Liver (tissue), 9 donors: Measurements from ENCODE around the gene JADE3. TPM values are rescaled to one million over a fixed set of nuclear protein-coding genes. Genes with fewer than 3 reads are reported as not detected.
A peak's percentile ranks its signal among the peaks of the same experiment; 100 is the strongest.

ENCODE experiments used
- DNase-seq: peaks from one replicate; pipeline ENCODE4 v3.0.0-alpha.2; 2017; ENCODE audit warnings: low spot score
- H3K27ac ChIP-seq, 2 donors: one replicate each; pipeline ENCODE4 v1.7.0; 2013; ENCODE audit warnings: inconsistent platforms in 2 of 2, low read length in 2 of 2, control low read depth in 1 of 2, low read depth in 1 of 2, mild to moderate bottlenecking in 1 of 2
- H3K27me3 ChIP-seq, 4 donors: one replicate each; pipeline versions ENCODE4 v1.6.1 to v1.7.0; 2013; ENCODE audit warnings: low read length in 3 of 4, inconsistent platforms in 1 of 4, mild to moderate bottlenecking in 1 of 4, moderate library complexity in 1 of 4; ENCODE audit not compliant: control insufficient read depth in 4 of 4, insufficient read depth in 4 of 4
- H3K36me3 ChIP-seq, 4 donors: one replicate each; pipeline versions ENCODE4 v1.6.1 to v1.7.0; 2013; ENCODE audit warnings: low read length in 3 of 4, mild to moderate bottlenecking in 3 of 4, low read depth in 1 of 4, moderate library complexity in 1 of 4; ENCODE audit not compliant: control insufficient read depth in 4 of 4, insufficient read depth in 3 of 4
- H3K4me1 ChIP-seq, 4 donors: one replicate each; pipeline versions ENCODE4 v1.6.1 to v1.7.0; 2013; ENCODE audit warnings: low read length in 3 of 4, mild to moderate bottlenecking in 3 of 4, moderate library complexity in 1 of 4; ENCODE audit not compliant: control insufficient read depth in 4 of 4, insufficient read depth in 4 of 4
- H3K4me3 ChIP-seq, 3 donors: one replicate each; pipeline versions ENCODE4 v1.6.1 to v1.7.0; 2013; ENCODE audit warnings: low read length in 3 of 3, control low read depth in 1 of 3, low read depth in 1 of 3, mild to moderate bottlenecking in 1 of 3
- H3K9ac ChIP-seq, 2 donors: one replicate each; pipeline ENCODE4 v1.7.0; 2013; ENCODE audit warnings: low read length in 2 of 2, mild to moderate bottlenecking in 2 of 2, moderate library complexity in 2 of 2, control low read depth in 1 of 2, low read depth in 1 of 2
- H3K9me3 ChIP-seq, 4 donors: one replicate each; pipeline versions ENCODE4 v1.6.1 to v1.7.0; 2013; ENCODE audit warnings: low read length in 3 of 4; ENCODE audit not compliant: control insufficient read depth in 4 of 4
- ATF3 ChIP-seq: IDR thresholded peaks from 2 replicates; pipeline ENCODE4 v1.6.1; 2016; ENCODE audit warnings: antibody characterized with exemption
- CTCF ChIP-seq: fragments of 150-350 bp; IDR thresholded peaks from 2 replicates; pipeline ENCODE4 v1.5.1; 2017; ENCODE audit warnings: improper control_type of control experiment, low read depth, low read length; ENCODE audit not compliant: missing input control
- EGR1 ChIP-seq, 2 donors: IDR thresholded peaks; 2 replicates each; pipeline ENCODE4 v1.6.1; 2016 to 2018; ENCODE audit warnings: antibody characterized with exemption in 2 of 2, low read depth in 2 of 2
- FOXA1 ChIP-seq: IDR thresholded peaks from 2 replicates; pipeline ENCODE4 v1.6.1; 2016; ENCODE audit warnings: antibody characterized with exemption
- FOXA2 ChIP-seq: IDR thresholded peaks from 2 replicates; pipeline ENCODE4 v1.6.1; 2016; ENCODE audit warnings: antibody characterized with exemption
- GABPA ChIP-seq, 2 donors: IDR thresholded peaks in 1 of 2; conservative IDR thresholded peaks in 1 of 2; 2 replicates each; pipeline ENCODE4 v1.6.1; 2016; ENCODE audit warnings: antibody characterized with exemption in 2 of 2, mild to moderate bottlenecking in 1 of 2, moderate library complexity in 1 of 2
- HNF4A ChIP-seq, 2 donors: conservative IDR thresholded peaks; 2 replicates each; pipeline ENCODE4 v1.6.1; 2016; ENCODE audit warnings: antibody characterized with exemption in 2 of 2, mild to moderate bottlenecking in 2 of 2
- JUND ChIP-seq, 2 donors: IDR thresholded peaks; 2 replicates each; pipeline ENCODE4 v1.6.1; 2016; ENCODE audit warnings: antibody characterized with exemption in 2 of 2
- MAX ChIP-seq: IDR thresholded peaks from 2 replicates; pipeline ENCODE4 v1.6.1; 2016; ENCODE audit warnings: antibody characterized with exemption
- NR2F2 ChIP-seq: IDR thresholded peaks from 2 replicates; pipeline ENCODE4 v1.6.1; 2016; ENCODE audit warnings: antibody characterized with exemption
- RAD21 ChIP-seq, 2 donors: IDR thresholded peaks; 2 replicates each; pipeline ENCODE4 v1.6.1; 2016; ENCODE audit warnings: antibody characterized with exemption in 2 of 2, mild to moderate bottlenecking in 2 of 2
- RXRA ChIP-seq, 2 donors: IDR thresholded peaks; 2 replicates each; pipeline ENCODE4 v1.6.1; 2017 to 2018; ENCODE audit warnings: antibody characterized with exemption in 2 of 2, mild to moderate bottlenecking in 1 of 2
- SP1 ChIP-seq: IDR thresholded peaks from 2 replicates; pipeline ENCODE4 v1.6.1; 2018; ENCODE audit warnings: antibody characterized with exemption, mild to moderate bottlenecking
- TAF1 ChIP-seq: conservative IDR thresholded peaks from 2 replicates; pipeline ENCODE4 v1.6.1; 2016; ENCODE audit warnings: antibody characterized with exemption, mild to moderate bottlenecking
- YY1 ChIP-seq: IDR thresholded peaks from 2 replicates; pipeline ENCODE4 v1.6.1; 2016; ENCODE audit warnings: antibody characterized with exemption, mild to moderate bottlenecking
- ZBTB33 ChIP-seq: IDR thresholded peaks from 2 replicates; pipeline ENCODE4 v1.6.1; 2016; ENCODE audit warnings: antibody characterized with exemption
- WGBS: extraction: QIAGEN DNeasy Blood & Tissue Kit; methylation state at CpG from one replicate; pipeline ENCODE4 v1.1.7; 2013; 5-methylcytosine and 5-hydroxymethylcytosine counted together
- polyA plus RNA-seq, 2 donors: library from polyadenylated mRNA; stranded (reverse) in 1 of 2; unstranded in 1 of 2; fragments of 200-250 nt in 1 of 2; fragments of >200 nt in 1 of 2; fragmentation: Nextera tagmentation in 1 of 2; extraction: Ambion mirVana in 1 of 2; gene quantifications; one replicate each; pipeline versions ENCODE4 v1.2.1 to v1.2.3, GENCODE V29; 2013 to 2015
- total RNA-seq, 2 donors: library from RNA; depleted of rRNA; stranded (reverse); fragments of >200 nt; gene quantifications; one replicate each; pipeline ENCODE4 v1.2.3, GENCODE V29; 2014
- donor health status: healthy.
- donor health status: healthy.
- donor health status: healthy.
- donor health status: healthy.
- donor health status: healthy.

The JADE3 gene
- total and polyA plus RNA-seq, 4 donors: 2.6 to 9.0 (median 5.2) TPM

GRCh38 chrX:46904626-46905025, 7.6 kb upstream of the JADE3 start:
- 85% methylated on average over 2 of the region's 2 CpGs for WGBS
- Histone ChIP-seq H3K9me3 (no peaks in the 10 kb centered on the region), H3K4me1 (peaks cover 0 to 11% (median 0%) of the 10 kb centered on the region in 4 donors), H3K27me3 (no peaks in the 10 kb centered on the region), H3K4me3 (no peak overlapping the region), H3K9ac (no peak overlapping the region), H3K36me3 (no peaks in the 10 kb centered on the region), H3K27ac (no peak overlapping the region)
- no peak for DNase-seq
- no peak for TF ChIP-seq SP1
- TF ChIP-seq FOXA1: no peak
- no peak for TF ChIP-seq JUND (IDR thresholded peaks at IDR 0.05)
- no peak for TF ChIP-seq TAF1
- no peak for TF ChIP-seq RXRA (IDR thresholded peaks at IDR 0.05)
- no peak for TF ChIP-seq HNF4A (conservative IDR thresholded peaks at IDR 0.05)
- no peak for TF ChIP-seq EGR1 (IDR thresholded peaks at IDR 0.05; ENCODE audit: low read depth in 2 of 2)
- TF ChIP-seq MAX: no peak
- TF ChIP-seq RAD21 (IDR thresholded peaks at IDR 0.05): no peak
- no peak for TF ChIP-seq NR2F2
- TF ChIP-seq ZBTB33: no peak
- TF ChIP-seq GABPA (IDR thresholded peaks at IDR 0.05 in 1 of 2, conservative IDR thresholded peaks at IDR 0.05 in 1 of 2): no peak
- TF ChIP-seq YY1: no peak

- DNase-seq: no peak
- Histone ChIP-seq H3K4me1 (peaks cover 0 to 4% (median 2%) of the 10 kb centered on the region in 4 donors), H3K9me3 (no peaks in the 10 kb centered on the region), H3K4me3 (no peak overlapping the region), H3K27me3 (no peaks in the 10 kb centered on the region), H3K36me3 (no peaks in the 10 kb centered on the region), H3K9ac (no peak overlapping the region), H3K27ac (no peak overlapping the region)
- WGBS: 97% methylated on average over 3 of the region's 3 CpGs
- TF ChIP-seq GABPA (IDR thresholded peaks at IDR 0.05 in 1 of 2, conservative IDR thresholded peaks at IDR 0.05 in 1 of 2) (no peak), NR2F2 (no peak)
These were observed 1.8 kb upstream of the JADE3 start for GRCh38 chrX:46910415-46910814.

GRCh38 chrX:46912603-46913491, 626 bp downstream of the JADE3 start:
- DNase-seq: peak; percentile 43
- Histone ChIP-seq H3K9me3 (no peaks in the 10 kb centered on the region), H3K27ac (peak overlapping the region; percentile 54 to 72), H3K4me1 (peaks cover 0 to 7% (median 4%) of the 10 kb centered on the region in 4 donors), H3K9ac (peak overlapping the region in 1 of 2 donors; percentile 51), H3K27me3 (no peaks in the 10 kb centered on the region), H3K4me3 (peak overlapping the region; percentile 38 to 88 (median 82)), H3K36me3 (no peaks in the 10 kb centered on the region)
- under 1% methylated on average over 109 of the region's 109 CpGs for WGBS
- no peak for TF ChIP-seq YY1
- TF ChIP-seq ATF3: no peak
- TF ChIP-seq SP1: no peak
- peak; percentile 36 for TF ChIP-seq CTCF
- no peak for TF ChIP-seq TAF1
- no peak for TF ChIP-seq NR2F2
- TF ChIP-seq RXRA (IDR thresholded peaks at IDR 0.05): no peak
- no peak for TF ChIP-seq EGR1 (IDR thresholded peaks at IDR 0.05; ENCODE audit: low read depth in 2 of 2)
- TF ChIP-seq FOXA1: no peak
- TF ChIP-seq GABPA (IDR thresholded peaks at IDR 0.05 in 1 of 2, conservative IDR thresholded peaks at IDR 0.05 in 1 of 2): no peak
- no peak for TF ChIP-seq FOXA2
- TF ChIP-seq RAD21 (IDR thresholded peaks at IDR 0.05): peak; percentile 18 to 70
- TF ChIP-seq JUND (IDR thresholded peaks at IDR 0.05): no peak
